ENCODE measurements around the gene IPO7. TPM values are rescaled to one million over a fixed set of nuclear protein-coding genes. Genes with fewer than 3 reads are reported as not detected.
"Not testable (repeated sequence)": the region's sequence is repeated elsewhere in the genome, so short reads cannot be mapped to it uniquely, and the experiment has no call there.

The IPO7 gene
- total RNA-seq: 100 to 1,000 TPM in 3 of 4 donors, 10 to 100 TPM in 1; 93.8 to 131 (median 122) TPM
- 30.8 TPM for polyA plus RNA-seq
- long read RNA-seq, donor 1, full-length matches to known transcripts: 2 of 25 reads
- long read RNA-seq, donor 1, partial matches to known transcripts: 22 of 25 reads
- long read RNA-seq, donor 1, other reads (novel, unspliced or antisense): 1 of 25 reads
- long read RNA-seq, donor 2, partial matches to known transcripts: 5 of 11 reads
- long read RNA-seq, donor 2, other reads (novel, unspliced or antisense): 6 of 11 reads
- long read RNA-seq, donor 3, full-length matches to known transcripts: 23 of 83 reads
- long read RNA-seq, donor 3, partial matches to known transcripts: 41 of 83 reads
- long read RNA-seq, donor 3, other reads (novel, unspliced or antisense): 19 of 83 reads
- long read RNA-seq, donor 4, partial matches to known transcripts: 5 of 6 reads
- long read RNA-seq, donor 4, other reads (novel, unspliced or antisense): 1 of 6 reads

DNA sequence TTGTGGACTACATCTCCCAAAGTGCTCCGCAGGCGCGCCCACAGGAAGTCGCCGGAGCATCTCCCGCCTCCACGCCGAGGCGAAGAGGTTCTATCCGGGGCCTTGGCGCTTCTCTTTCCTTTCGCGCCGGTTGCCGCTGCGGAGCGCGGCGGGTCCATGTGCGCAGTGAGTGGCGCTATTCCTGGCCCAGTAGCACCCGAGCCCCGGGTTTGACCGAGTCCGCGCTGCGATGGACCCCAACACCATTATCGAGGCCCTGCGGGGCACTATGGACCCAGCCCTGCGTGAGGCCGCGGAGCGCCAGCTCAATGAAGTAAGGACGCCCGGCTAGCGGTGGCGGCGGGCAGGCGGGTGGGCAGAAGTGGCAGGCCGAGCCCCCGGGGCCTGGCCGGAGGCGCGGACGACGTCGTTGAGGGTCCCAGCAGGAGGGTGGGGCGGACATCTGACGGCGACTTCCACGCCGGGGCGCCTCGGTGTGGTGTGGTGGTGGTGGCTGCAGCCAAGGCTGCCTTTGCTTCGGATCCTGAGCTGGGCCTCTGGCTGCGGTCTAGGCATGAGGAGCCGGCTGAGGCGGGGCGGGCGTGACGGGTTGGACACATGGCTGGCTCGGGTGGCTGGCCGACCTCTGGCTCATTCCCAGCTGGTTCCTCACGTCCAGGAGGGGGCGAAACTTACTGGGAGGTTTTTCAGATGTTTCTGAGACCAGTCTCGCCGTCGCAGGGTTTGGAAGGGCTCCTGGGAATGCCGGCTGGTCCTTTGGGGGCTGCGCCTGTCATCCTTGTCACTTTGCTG, at the start of gene IPO7:
Gene IPO7, plus strand, starts transcription at position 118 of the 792 bp plus-strand sequence. Its CDS starts 112 bp downstream, at position 230.
- intact Hi-C loops (cut with DNase I): loop anchor here in 1 of 4 donors (10.0 kb wide), 1 partner anchor 70 kb away; the partner anchor contains the start of gene TMEM41B
- Histone ChIP-seq H3K4me1 (ENCODE audit: control insufficient read depth, insufficient read depth, low read length) (peaks cover under 1% of the 10 kb centered on the region), H3K27ac (ENCODE audit: low read length) (peak within 1 kb of the TSS; percentile 78), H3K27me3 (ENCODE audit: control insufficient read depth, insufficient read depth) (no peaks in the 10 kb centered on the region), H3K4me3 (ENCODE audit: low read length) (peak within 1 kb of the TSS; percentile 67), H3K9me3 (ENCODE audit: control insufficient read depth, low read length) (no peaks in the 10 kb centered on the region)
- ATAC-seq (peak; percentile 97 to 98), DNase-seq (peak; percentile 93 to 96 (median 96))
- under 1% methylated on average over 70 of the region's 70 CpGs for WGBS

GRCh38 chr11:9341638-9342178, 42.7 kb upstream of the IPO7 start:
- WGBS: 66% methylated on average over 5 of the region's 5 CpGs
- DNase-seq: no peak
- H3K4me3 ChIP-seq (ENCODE audit: low read length): no peak overlapping the region
- no peaks in the 10 kb centered on the region for H3K4me1 ChIP-seq (ENCODE audit: control insufficient read depth, insufficient read depth, low read length)
- intact Hi-C loops (cut with DNase I): no loop called here
- no peak overlapping the region for H3K27ac ChIP-seq (ENCODE audit: low read length)
- H3K27me3 ChIP-seq (ENCODE audit: control insufficient read depth, insufficient read depth): no peaks in the 10 kb centered on the region
- H3K9me3 ChIP-seq (ENCODE audit: control insufficient read depth, low read length): no peaks in the 10 kb centered on the region
- no peak for ATAC-seq

DNA sequence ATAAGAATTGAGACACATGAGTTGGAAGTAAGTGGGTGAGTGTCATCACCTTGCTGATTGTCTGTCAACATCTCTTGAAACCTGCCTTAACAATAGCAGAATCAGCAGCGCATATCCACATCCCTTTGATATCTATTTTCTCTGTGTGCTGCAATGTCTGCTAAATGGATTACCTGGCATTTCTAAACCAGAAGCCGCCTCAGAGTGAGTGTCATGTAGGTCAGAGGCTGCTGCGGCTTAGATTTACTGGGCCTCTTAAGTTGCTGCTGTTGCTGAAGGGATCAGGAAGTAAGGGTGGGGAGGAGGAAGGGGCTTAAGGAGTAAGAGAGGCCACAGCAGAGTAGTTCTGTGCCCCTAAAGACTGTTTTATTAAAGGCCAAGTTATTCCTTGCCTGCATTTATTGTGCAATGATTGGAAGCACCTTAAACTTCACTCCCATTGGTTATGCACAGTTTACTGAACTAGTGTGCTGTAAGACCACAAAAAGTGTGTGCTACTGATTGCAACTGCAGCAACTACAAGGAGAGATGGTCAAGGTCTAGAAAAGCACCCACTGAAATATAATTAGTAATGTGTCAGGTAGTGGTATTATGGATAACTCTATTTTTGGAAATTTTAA, 40.3 kb upstream of the IPO7 start:
- Histone ChIP-seq H3K27me3 (ENCODE audit: control insufficient read depth, insufficient read depth) (no peaks in the 10 kb centered on the region), H3K27ac (ENCODE audit: low read length) (no peak overlapping the region), H3K9me3 (ENCODE audit: control insufficient read depth, low read length) (no peaks in the 10 kb centered on the region), H3K4me1 (ENCODE audit: control insufficient read depth, insufficient read depth, low read length) (no peaks in the 10 kb centered on the region), H3K4me3 (ENCODE audit: low read length) (no peak overlapping the region)
- intact Hi-C loops (cut with DNase I): no loop called here
- 47% methylated on average over 3 of the region's 3 CpGs for WGBS
- DNase-seq: no peak
- ATAC-seq: no peak

DNA sequence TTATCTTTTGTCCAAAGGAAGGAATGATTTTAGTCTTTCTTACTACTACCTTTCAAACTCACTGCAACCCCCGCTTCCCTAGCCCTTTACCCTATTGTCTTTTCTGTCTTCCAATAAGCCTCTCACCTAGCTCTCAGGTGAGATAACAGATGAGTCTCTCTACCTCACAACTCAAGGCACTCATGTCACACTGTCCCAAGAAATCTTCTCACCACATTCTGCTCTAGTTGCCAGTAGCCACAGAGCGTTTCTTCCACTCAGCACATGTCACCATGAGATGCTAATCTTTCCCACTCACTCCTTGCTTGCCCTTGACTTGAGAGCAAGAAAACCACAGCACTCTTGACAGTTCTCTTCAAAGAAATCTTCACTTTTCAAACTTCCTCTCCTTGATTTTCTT, 37.4 kb upstream of the IPO7 start:
- DNase-seq (no peak), ATAC-seq (no peak)
- H3K9me3 ChIP-seq (ENCODE audit: control insufficient read depth, low read length): no peaks in the 10 kb centered on the region
- H3K4me1 ChIP-seq (ENCODE audit: control insufficient read depth, insufficient read depth, low read length): peaks cover 2% of the 10 kb centered on the region
- 51% methylated on average over 2 of the region's 2 CpGs for WGBS
- H3K27ac ChIP-seq (ENCODE audit: low read length): no peak overlapping the region
- no peaks in the 10 kb centered on the region for H3K27me3 ChIP-seq (ENCODE audit: control insufficient read depth, insufficient read depth)
- intact Hi-C loops (cut with DNase I): no loop called here
- H3K4me3 ChIP-seq (ENCODE audit: low read length): no peak overlapping the region

GRCh38 chr11:9347779-9348178, 36.7 kb upstream of the IPO7 start:
- H3K4me1 ChIP-seq (ENCODE audit: control insufficient read depth, insufficient read depth, low read length); intact Hi-C loops (cut with DNase I); H3K27ac ChIP-seq (ENCODE audit: low read length); H3K4me3 ChIP-seq (ENCODE audit: low read length); H3K9me3 ChIP-seq (ENCODE audit: control insufficient read depth, low read length); DNase-seq; H3K27me3 ChIP-seq (ENCODE audit: control insufficient read depth, insufficient read depth); ATAC-seq: not testable (repeated sequence)
- 72% methylated on average over 4 of the region's 4 CpGs for WGBS

DNA sequence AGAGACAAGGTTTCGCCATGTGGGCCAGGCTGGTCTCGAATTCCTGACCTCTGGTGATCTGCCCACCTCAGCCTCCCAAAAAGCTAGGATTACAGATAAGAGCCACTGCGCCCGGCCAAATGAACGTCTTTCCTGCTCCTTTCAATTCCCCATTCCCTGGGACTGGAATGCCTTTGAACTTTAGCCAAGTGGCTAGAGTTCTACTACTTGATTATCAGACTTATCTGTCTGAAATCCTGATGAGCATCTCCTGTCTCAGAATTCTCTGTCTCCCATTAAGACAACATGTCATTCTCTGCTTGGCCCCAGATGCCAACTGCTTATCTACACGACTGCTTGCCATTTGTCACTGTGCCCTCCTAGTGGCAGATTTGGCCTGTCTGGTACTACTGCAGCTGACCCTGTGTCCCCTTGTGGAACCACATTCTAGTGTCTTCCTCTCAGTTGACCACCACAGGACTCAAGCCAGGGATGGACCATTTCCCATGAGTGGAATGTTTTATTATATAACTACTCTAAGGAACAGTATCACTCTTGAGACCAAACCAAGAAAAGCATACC, 33.1 kb upstream of the IPO7 start:
- ATAC-seq: peak in 1 of 2 donors; percentile 29
- WGBS: 29% methylated on average over 6 of the region's 6 CpGs

GRCh38 chr11:9357041-9357440, 27.4 kb upstream of the IPO7 start:
- H3K27me3 ChIP-seq (ENCODE audit: control insufficient read depth, insufficient read depth): no peaks in the 10 kb centered on the region
- DNase-seq: no peak
- WGBS: 90% methylated on average over 4 of the region's 4 CpGs

More for the DNA sequence above, 33.1 kb upstream of the IPO7 start:
- H3K4me3 ChIP-seq (ENCODE audit: low read length): no peak overlapping the region
- H3K27ac ChIP-seq (ENCODE audit: low read length): no peak overlapping the region
- H3K9me3 ChIP-seq (ENCODE audit: control insufficient read depth, low read length): no peaks in the 10 kb centered on the region
- intact Hi-C loops (cut with DNase I): no loop called here
- no peaks in the 10 kb centered on the region for H3K27me3 ChIP-seq (ENCODE audit: control insufficient read depth, insufficient read depth)
- DNase-seq: no peak
- H3K4me1 ChIP-seq (ENCODE audit: control insufficient read depth, insufficient read depth, low read length): peaks cover 2% of the 10 kb centered on the region

DNA sequence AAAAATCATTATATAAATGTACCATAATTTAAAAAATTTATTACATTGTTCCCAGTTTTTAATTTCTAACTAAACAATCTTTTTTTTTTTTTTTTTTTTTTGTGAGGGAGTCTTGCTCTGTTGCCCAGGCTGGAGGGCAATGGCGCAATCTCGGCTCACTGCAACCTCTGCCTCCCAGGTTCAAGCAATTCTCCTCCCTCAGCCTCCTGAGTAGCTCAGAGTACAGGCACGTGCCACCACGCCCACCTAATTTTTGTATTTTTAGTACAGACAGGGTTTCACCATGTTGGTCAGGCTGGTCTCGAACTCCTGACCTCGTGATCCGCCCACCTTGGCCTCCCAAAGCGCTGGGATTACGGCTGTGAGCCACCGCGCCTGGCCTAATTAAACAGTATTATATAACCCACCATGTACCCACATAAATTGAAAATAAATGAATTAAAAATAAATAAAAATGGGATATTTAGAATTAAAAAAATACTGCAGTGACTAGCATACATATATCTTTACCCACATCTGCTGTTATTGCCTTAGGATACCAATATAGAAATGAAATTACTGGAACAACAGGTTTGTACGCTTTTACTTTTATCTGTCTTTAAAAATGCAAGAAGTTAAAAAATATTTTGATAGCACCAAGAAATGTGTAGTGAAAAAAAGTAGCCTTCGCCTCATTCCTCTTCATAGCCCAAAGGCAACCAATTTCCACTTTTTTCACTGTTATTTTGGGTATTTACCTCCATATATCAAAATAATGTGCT, 23.4 kb upstream of the IPO7 start:
- not testable (repeated sequence) for H3K4me1 ChIP-seq (ENCODE audit: control insufficient read depth, insufficient read depth, low read length); ATAC-seq; H3K27ac ChIP-seq (ENCODE audit: low read length); DNase-seq; H3K4me3 ChIP-seq (ENCODE audit: low read length); H3K9me3 ChIP-seq (ENCODE audit: control insufficient read depth, low read length); H3K27me3 ChIP-seq (ENCODE audit: control insufficient read depth, insufficient read depth)
- intact Hi-C loops (cut with DNase I): loop anchor here in 2 of 4 donors (10.0 kb wide), 2 partner anchors 46 to 96 kb away; partner anchors contain the start of genes DENND5A (in 1 of the 2) and TMEM41B (in 1 of the 2)
- 95% methylated on average over 13 of the region's 13 CpGs for WGBS

More at GRCh38 chr11:9357041-9357440, 27.4 kb upstream of the IPO7 start:
- ATAC-seq: no peak
- intact Hi-C loops (cut with DNase I): no loop called here
- H3K4me3 ChIP-seq (ENCODE audit: low read length): no peak overlapping the region
- H3K27ac ChIP-seq (ENCODE audit: low read length): no peak overlapping the region
- no peaks in the 10 kb centered on the region for H3K9me3 ChIP-seq (ENCODE audit: control insufficient read depth, low read length)
- no peaks in the 10 kb centered on the region for H3K4me1 ChIP-seq (ENCODE audit: control insufficient read depth, insufficient read depth, low read length)

DNA sequence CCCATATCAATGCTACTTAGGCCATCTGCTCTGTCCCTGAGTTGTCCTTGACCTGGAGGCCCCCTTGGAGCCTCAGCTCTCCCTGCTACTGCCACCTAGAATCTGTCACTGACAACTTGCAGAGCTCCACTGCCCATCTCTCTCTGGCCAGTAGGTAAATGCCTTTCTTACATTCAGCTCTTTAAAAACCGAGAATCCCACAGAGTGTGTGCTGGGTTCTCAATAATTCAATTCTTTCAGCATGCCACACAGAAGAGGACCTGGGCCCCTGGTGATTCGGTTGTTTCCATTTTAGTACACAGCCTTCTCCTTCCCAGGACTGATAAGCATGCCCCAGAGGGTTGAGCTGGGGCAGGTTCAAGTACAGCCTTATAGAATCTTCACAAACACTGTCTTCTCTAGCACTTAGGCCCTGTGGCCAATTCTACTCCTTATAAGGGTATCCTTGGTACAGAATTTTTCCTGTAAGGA, 22.0 kb upstream of the IPO7 start:
- no peaks in the 10 kb centered on the region for H3K27me3 ChIP-seq (ENCODE audit: control insufficient read depth, insufficient read depth)
- H3K27ac ChIP-seq (ENCODE audit: low read length): peak overlapping the region; percentile 88
- WGBS: 55% methylated on average over 2 of the region's 2 CpGs
- H3K4me3 ChIP-seq (ENCODE audit: low read length): no peak overlapping the region
- intact Hi-C loops (cut with DNase I): loop anchor here in 2 of 4 donors (10.0 kb wide), 2 partner anchors 48 to 98 kb away; partner anchors contain the start of genes DENND5A (in 1 of the 2) and TMEM41B (in 1 of the 2)
- no peaks in the 10 kb centered on the region for H3K9me3 ChIP-seq (ENCODE audit: control insufficient read depth, low read length)
- ATAC-seq (no peak), DNase-seq (no peak)
- no peaks in the 10 kb centered on the region for H3K4me1 ChIP-seq (ENCODE audit: control insufficient read depth, insufficient read depth, low read length)
